ENCODE data around the gene FBXL13.

The FBXL13 gene

DNA sequence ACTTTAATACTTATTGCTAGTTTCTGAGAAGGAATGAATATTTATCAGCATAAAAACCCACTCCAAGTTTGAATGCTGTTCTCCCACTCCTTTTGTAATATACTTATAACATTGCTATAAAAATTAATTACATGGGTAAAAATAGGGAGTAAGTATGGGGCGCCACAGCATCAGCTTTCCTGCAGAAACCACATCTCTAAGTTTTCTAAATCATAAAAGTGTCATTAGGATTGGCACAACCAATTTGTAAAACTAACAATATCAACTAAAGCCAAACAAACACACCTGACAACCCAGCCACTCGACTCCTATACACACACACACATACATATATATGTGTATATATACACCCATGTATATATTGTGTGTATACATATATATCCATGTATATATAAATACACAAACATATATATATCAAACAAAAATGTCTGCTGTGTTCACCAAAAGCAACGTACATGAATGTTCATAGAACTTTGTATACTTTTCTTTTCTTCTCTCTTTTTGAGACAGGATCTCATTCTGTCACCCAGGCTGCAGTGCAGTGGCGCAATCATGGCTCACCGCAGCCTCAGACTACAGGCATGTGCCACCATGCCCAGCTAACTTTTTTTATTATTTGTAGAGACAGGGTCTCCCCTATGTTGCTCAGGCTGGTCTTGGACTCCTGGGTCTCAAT is 176.6 kb downstream of the FBXL13 start:
- Histone ChIP-seq H4K20me1 (ENCODE audit: insufficient read depth) (no peaks in the 10 kb centered on the region), H3K36me3 (ENCODE audit: insufficient read depth) (no peaks in the 10 kb centered on the region), H3K9ac (no peak overlapping the region), H3K79me2 (ENCODE audit: insufficient read depth, low read depth) (no peaks in the 10 kb centered on the region), H3K4me3 (IDR thresholded peaks at IDR 0.05; ENCODE audit: insufficient read depth, low read depth, low read length) (no peak overlapping the region), H2AFZ (ENCODE audit: low read depth) (no peak overlapping the region), H3K27ac (no peak overlapping the region), H3K4me2 (no peak overlapping the region), H3K4me1 (ENCODE audit: low read depth, poor library complexity, severe bottlenecking) (no peaks in the 10 kb centered on the region), H3K27me3 (ENCODE audit: insufficient read depth, low read depth) (no peaks in the 10 kb centered on the region)
- TF ChIP-seq, protein P1, sequence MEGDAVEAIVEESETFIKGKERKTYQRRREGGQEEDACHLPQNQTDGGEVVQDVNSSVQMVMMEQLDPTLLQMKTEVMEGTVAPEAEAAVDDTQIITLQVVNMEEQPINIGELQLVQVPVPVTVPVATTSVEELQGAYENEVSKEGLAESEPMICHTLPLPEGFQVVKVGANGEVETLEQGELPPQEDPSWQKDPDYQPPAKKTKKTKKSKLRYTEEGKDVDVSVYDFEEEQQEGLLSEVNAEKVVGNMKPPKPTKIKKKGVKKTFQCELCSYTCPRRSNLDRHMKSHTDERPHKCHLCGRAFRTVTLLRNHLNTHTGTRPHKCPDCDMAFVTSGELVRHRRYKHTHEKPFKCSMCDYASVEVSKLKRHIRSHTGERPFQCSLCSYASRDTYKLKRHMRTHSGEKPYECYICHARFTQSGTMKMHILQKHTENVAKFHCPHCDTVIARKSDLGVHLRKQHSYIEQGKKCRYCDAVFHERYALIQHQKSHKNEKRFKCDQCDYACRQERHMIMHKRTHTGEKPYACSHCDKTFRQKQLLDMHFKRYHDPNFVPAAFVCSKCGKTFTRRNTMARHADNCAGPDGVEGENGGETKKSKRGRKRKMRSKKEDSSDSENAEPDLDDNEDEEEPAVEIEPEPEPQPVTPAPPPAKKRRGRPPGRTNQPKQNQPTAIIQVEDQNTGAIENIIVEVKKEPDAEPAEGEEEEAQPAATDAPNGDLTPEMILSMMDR (conservative IDR thresholded peaks at IDR 0.05; ENCODE audit: low read depth, low read length), result no peak

DNA sequence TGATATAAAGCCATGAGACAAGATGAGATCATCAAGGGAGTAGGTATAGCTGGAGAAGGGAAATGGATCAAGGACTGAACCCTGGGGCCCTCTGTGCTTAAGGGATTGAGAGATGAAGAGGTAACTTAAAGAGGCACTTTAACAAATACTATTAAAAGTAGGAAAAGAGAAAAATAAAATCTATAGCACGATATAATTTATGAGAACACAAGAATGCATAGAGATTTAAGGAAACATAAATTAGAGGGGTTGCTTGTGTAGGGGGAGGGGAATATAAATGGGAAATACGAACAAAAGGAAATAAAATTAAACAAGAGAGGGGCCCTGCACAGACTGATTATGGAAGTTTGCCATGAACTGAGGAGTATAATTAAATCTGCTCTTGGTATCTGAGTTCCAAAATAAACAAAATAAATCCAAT is 177.4 kb downstream of the FBXL13 start:
- no peak overlapping the region for H2AFZ ChIP-seq (ENCODE audit: low read depth)
- no peak overlapping the region for H3K9ac ChIP-seq
- H3K4me1 ChIP-seq (ENCODE audit: low read depth, poor library complexity, severe bottlenecking), result no peaks in the 10 kb centered on the region
- H3K79me2 ChIP-seq (ENCODE audit: insufficient read depth, low read depth), result no peaks in the 10 kb centered on the region
- no peak overlapping the region for H3K27ac ChIP-seq
- no peaks in the 10 kb centered on the region for H3K36me3 ChIP-seq (ENCODE audit: insufficient read depth)
- no peak overlapping the region for H3K4me2 ChIP-seq
- no peaks in the 10 kb centered on the region for H3K27me3 ChIP-seq (ENCODE audit: insufficient read depth, low read depth)
- TF ChIP-seq, protein P1 (conservative IDR thresholded peaks at IDR 0.05; ENCODE audit: low read depth, low read length), result no peak
- H4K20me1 ChIP-seq (ENCODE audit: insufficient read depth), result no peaks in the 10 kb centered on the region
- no peak overlapping the region for H3K4me3 ChIP-seq (IDR thresholded peaks at IDR 0.05; ENCODE audit: insufficient read depth, low read depth, low read length)

DNA sequence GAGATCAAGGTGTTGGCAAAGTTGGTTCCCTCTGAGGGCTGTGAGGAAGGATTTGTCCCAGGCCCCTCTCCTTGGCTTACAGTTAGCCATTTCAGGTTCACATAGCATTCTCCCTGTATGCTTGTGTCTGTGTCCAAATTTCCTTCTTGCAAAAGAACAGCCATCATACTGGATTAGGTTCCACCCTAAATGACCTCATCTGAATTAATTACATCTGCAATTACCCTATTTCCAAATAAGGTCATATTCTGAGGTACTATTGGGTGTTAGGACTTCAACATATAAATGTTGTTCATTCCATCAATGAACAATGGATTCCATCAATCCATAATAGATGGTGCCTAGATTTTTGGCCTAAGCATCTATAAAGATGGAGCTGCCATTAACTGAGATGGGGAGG is 178.0 kb downstream of the FBXL13 start:
- Histone ChIP-seq H3K4me1 (ENCODE audit: low read depth, poor library complexity, severe bottlenecking) (no peaks in the 10 kb centered on the region), H4K20me1 (ENCODE audit: insufficient read depth) (no peaks in the 10 kb centered on the region), H3K4me2 (no peak overlapping the region), H3K27me3 (ENCODE audit: insufficient read depth, low read depth) (no peaks in the 10 kb centered on the region), H2AFZ (ENCODE audit: low read depth) (no peak overlapping the region), H3K27ac (no peak overlapping the region), H3K4me3 (IDR thresholded peaks at IDR 0.05; ENCODE audit: insufficient read depth, low read depth, low read length) (no peak overlapping the region), H3K79me2 (ENCODE audit: insufficient read depth, low read depth) (no peaks in the 10 kb centered on the region), H3K9ac (no peak overlapping the region), H3K36me3 (ENCODE audit: insufficient read depth) (no peaks in the 10 kb centered on the region)
- TF ChIP-seq, protein P1 (conservative IDR thresholded peaks at IDR 0.05; ENCODE audit: low read depth, low read length), result no peak

DNA sequence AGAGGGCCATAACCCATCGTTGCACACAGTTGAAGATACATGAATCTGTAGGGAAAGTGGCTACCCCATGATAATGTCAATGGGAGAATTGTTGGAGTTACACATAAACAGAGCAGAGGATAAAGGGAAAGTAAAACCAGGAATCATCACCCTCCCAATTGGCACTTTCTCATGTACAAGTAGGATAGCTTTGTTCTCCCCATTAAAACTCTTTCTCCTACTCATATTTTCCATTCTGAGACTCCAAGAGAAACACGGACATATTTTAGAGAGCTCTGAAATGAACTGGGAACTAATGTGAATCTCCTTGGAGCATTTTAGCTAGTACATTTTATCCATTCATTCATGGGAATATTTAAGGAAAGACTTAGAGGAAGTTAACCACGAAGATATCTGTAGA is 179.0 kb downstream of the FBXL13 start:
- no peak overlapping the region for H2AFZ ChIP-seq (ENCODE audit: low read depth)
- H4K20me1 ChIP-seq (ENCODE audit: insufficient read depth), result no peaks in the 10 kb centered on the region
- H3K9ac ChIP-seq, result no peak overlapping the region
- TF ChIP-seq, protein P1 (conservative IDR thresholded peaks at IDR 0.05; ENCODE audit: low read depth, low read length), result no peak
- no peaks in the 10 kb centered on the region for H3K36me3 ChIP-seq (ENCODE audit: insufficient read depth)
- no peak overlapping the region for H3K4me3 ChIP-seq (IDR thresholded peaks at IDR 0.05; ENCODE audit: insufficient read depth, low read depth, low read length)
- H3K79me2 ChIP-seq (ENCODE audit: insufficient read depth, low read depth), result no peaks in the 10 kb centered on the region
- no peak overlapping the region for H3K27ac ChIP-seq
- no peak overlapping the region for H3K4me2 ChIP-seq
- no peaks in the 10 kb centered on the region for H3K4me1 ChIP-seq (ENCODE audit: low read depth, poor library complexity, severe bottlenecking)
- H3K27me3 ChIP-seq (ENCODE audit: insufficient read depth, low read depth), result no peaks in the 10 kb centered on the region
